HEK293 (cell line): Measurements from ENCODE around the gene KCNIP4.

ENCODE experiments used
- CTCF ChIA-PET: fragments of 350-600 bp; formaldehyde crosslinking; extraction: SDS; loops from one replicate; lab custom pipeline; 2021; ENCODE audit warnings: antibody characterized with exemption; lab: Yijun Ruan, JAX
- POLR2A ChIA-PET: fragments of 300-600 bp; formaldehyde crosslinking; extraction: SDS; loops from one replicate; lab custom pipeline; 2020; ENCODE audit warnings: antibody characterized with exemption, inconsistent platforms; lab: Yijun Ruan, JAX
- H3K27ac ChIP-seq: fragments of 200-500 bp; sonication (Bioruptor generic); 2 replicates; pipeline ENCODE4 v1.5.1; 2014; ENCODE audit warnings: low read depth, low read length, control low read depth, inconsistent platforms; ENCODE audit errors: extremely low read depth
- H3K36me3 ChIP-seq, 2 experiments: fragments of 200-500 bp in 1 of 2; sonication (Bioruptor generic) in 1 of 2; 1 replicate in 1 of 2; 2 replicates in 1 of 2; pipeline ENCODE4 v1.5.1; 2014 to 2017; ENCODE audit warnings: inconsistent platforms in 2 of 2, low read length in 2 of 2; ENCODE audit not compliant: control insufficient read depth in 2 of 2, insufficient read depth in 1 of 2
- H3K4me1 ChIP-seq: fragments of 200-500 bp; sonication (Bioruptor generic); 2 replicates; pipeline ENCODE4 v1.5.1; 2014; ENCODE audit warnings: mild to moderate bottlenecking, low read length, inconsistent platforms; ENCODE audit not compliant: control insufficient read depth, insufficient read depth
- H3K4me3 ChIP-seq: 2 replicates; pipeline ENCODE4 v1.5.1; 2011; ENCODE audit warnings: low read depth, mild to moderate bottlenecking, control low read depth, low read length, moderate library complexity
- H3K9me3 ChIP-seq: fragments of 200-500 bp; sonication (Bioruptor generic); 2 replicates; pipeline ENCODE4 v1.5.1; 2014; ENCODE audit warnings: low read depth, low read length, inconsistent platforms; ENCODE audit not compliant: control insufficient read depth, insufficient read depth
- GFI1B ChIP-seq: fragments of 450-650 bp; formaldehyde crosslinking; IDR thresholded peaks from 2 replicates; pipeline ENCODE4 v1.5.1; 2016; ENCODE audit warnings: missing biosample characterization, missing genetic modification characterization
- GLIS2 ChIP-seq: fragments of 450-650 bp; formaldehyde crosslinking; IDR thresholded peaks from 2 replicates; pipeline ENCODE4 v1.5.1; 2016; ENCODE audit warnings: missing biosample characterization, missing genetic modification characterization
- HIC1 ChIP-seq: fragments of 450-650 bp; formaldehyde crosslinking; IDR thresholded peaks from 2 replicates; pipeline ENCODE4 v1.5.1; 2016; ENCODE audit warnings: missing biosample characterization, missing genetic modification characterization
- PRDM2 ChIP-seq: fragments of 450-650 bp; formaldehyde crosslinking; IDR thresholded peaks from 2 replicates; pipeline ENCODE4 v1.5.1; 2016; ENCODE audit warnings: missing biosample characterization, missing genetic modification characterization, borderline replicate concordance
- SCRT2 ChIP-seq: fragments of 450-650 bp; formaldehyde crosslinking; IDR thresholded peaks from 2 replicates; pipeline ENCODE4 v1.5.1; 2016; ENCODE audit warnings: missing biosample characterization, missing genetic modification characterization
- TCF7L2 ChIP-seq: IDR thresholded peaks from 2 replicates; pipeline ENCODE4 v1.6.1; 2011; ENCODE audit warnings: low read depth, mild to moderate bottlenecking, inconsistent platforms, low read length, moderate library complexity, borderline replicate concordance
- TRIM28 ChIP-seq: IDR thresholded peaks from 2 replicates; pipeline ENCODE4 v1.6.1; 2011; ENCODE audit warnings: low read length, control low read depth, borderline replicate concordance
- ZBTB7A ChIP-seq: fragments of 450-650 bp; formaldehyde crosslinking; IDR thresholded peaks from 2 replicates; pipeline ENCODE4 v1.5.1; 2016; ENCODE audit warnings: low read depth, missing biosample characterization, missing genetic modification characterization
- ZFP3 ChIP-seq: fragments of 450-650 bp; formaldehyde crosslinking; IDR thresholded peaks from 2 replicates; pipeline ENCODE4 v1.5.1; 2016; ENCODE audit warnings: low read depth, missing biosample characterization, missing genetic modification characterization
- ZNF16 ChIP-seq: fragments of 450-650 bp; formaldehyde crosslinking; IDR thresholded peaks from 2 replicates; pipeline ENCODE4 v1.5.1; 2016; ENCODE audit warnings: low read depth, missing biosample characterization, missing genetic modification characterization
- ZNF174 ChIP-seq: fragments of 450-650 bp; formaldehyde crosslinking; IDR thresholded peaks from 2 replicates; pipeline ENCODE4 v1.5.0; 2017; ENCODE audit warnings: missing biosample characterization, mild to moderate bottlenecking, missing genetic modification characterization
- ZNF221 ChIP-seq: fragments of 450-650 bp; formaldehyde crosslinking; IDR thresholded peaks from 2 replicates; pipeline ENCODE4 v1.5.1; 2017; ENCODE audit warnings: missing biosample characterization, missing genetic modification characterization, borderline replicate concordance
- ZNF23 ChIP-seq: fragments of 450-650 bp; formaldehyde crosslinking; IDR thresholded peaks from 2 replicates; pipeline ENCODE4 v1.5.1; 2016; ENCODE audit warnings: missing biosample characterization, missing genetic modification characterization, borderline replicate concordance
- ZNF239 ChIP-seq: fragments of 450-650 bp; formaldehyde crosslinking; IDR thresholded peaks from 2 replicates; pipeline ENCODE4 v1.5.1; 2016; ENCODE audit warnings: missing biosample characterization, missing genetic modification characterization
- ZNF555 ChIP-seq: fragments of 450-650 bp; formaldehyde crosslinking; conservative IDR thresholded peaks from 2 replicates; pipeline ENCODE4 v1.5.1; 2017; ENCODE audit warnings: missing biosample characterization, mild to moderate bottlenecking, missing genetic modification characterization, inconsistent platforms
- ZNF585B ChIP-seq: fragments of 450-650 bp; formaldehyde crosslinking; IDR thresholded peaks from 2 replicates; pipeline ENCODE4 v1.5.1; 2016; ENCODE audit warnings: missing biosample characterization, missing genetic modification characterization
- ZNF660 ChIP-seq: fragments of 450-650 bp; IDR thresholded peaks from 2 replicates; pipeline ENCODE4 v1.5.1; 2018; ENCODE audit warnings: missing biosample characterization, mild to moderate bottlenecking, missing genetic modification characterization
- ZNF776 ChIP-seq: fragments of 450-650 bp; formaldehyde crosslinking; IDR thresholded peaks from 2 replicates; pipeline ENCODE4 v1.5.0; 2017; ENCODE audit warnings: missing biosample characterization, missing genetic modification characterization, borderline replicate concordance
- ZNF777 ChIP-seq: fragments of 450-650 bp; formaldehyde crosslinking; IDR thresholded peaks from 2 replicates; pipeline ENCODE4 v1.5.1; 2017; ENCODE audit warnings: missing biosample characterization, missing genetic modification characterization, borderline replicate concordance
- ZNF830 ChIP-seq: fragments of 450-650 bp; IDR thresholded peaks from 2 replicates; pipeline ENCODE4 v1.5.0; 2018; ENCODE audit warnings: missing biosample characterization, missing genetic modification characterization, low read depth, mild to moderate bottlenecking, moderate library complexity
- TF ChIP-seq, protein P1 (sequence below): fragments of 450-650 bp; formaldehyde crosslinking; IDR thresholded peaks from 2 replicates; pipeline ENCODE4 v1.5.1; 2016; ENCODE audit warnings: missing biosample characterization, missing genetic modification characterization

KCNIP4 gene

GRCh38 chr4:21167711-21168110 is 780.9 kb downstream of the KCNIP4 start:
- Histone ChIP-seq H3K4me1 (no peaks in the 10 kb centered on the region), H3K36me3 (no peaks in the 10 kb centered on the region), H3K4me3 (no peak overlapping the region), H3K27ac (no peak overlapping the region), H3K9me3 (no peaks in the 10 kb centered on the region)
- CTCF ChIA-PET: no interaction called here
- TF ChIP-seq ZNF16 (tag by site-specific recombination): no peak
- TF ChIP-seq ZNF23 (tag by site-specific recombination): no peak
- POLR2A ChIA-PET: no interaction called here

GRCh38 chr4:21155367-21155766 is 793.2 kb downstream of the KCNIP4 start:
- ChIA-PET CTCF (no interaction called here), POLR2A (no interaction called here)
- Histone ChIP-seq H3K36me3 (no peaks in the 10 kb centered on the region), H3K9me3 (no peaks in the 10 kb centered on the region), H3K27ac (no peak overlapping the region), H3K4me3 (no peak overlapping the region), H3K4me1 (no peaks in the 10 kb centered on the region)
- no peak for TF ChIP-seq ZFP3 (tag by site-specific recombination)
- TF ChIP-seq TRIM28: no peak
- no peak for TF ChIP-seq GFI1B (tag by site-specific recombination)
- TF ChIP-seq SCRT2: no peak
- no peak for TF ChIP-seq ZNF830 (tag by site-specific recombination)
- TF ChIP-seq HIC1: no peak
- TF ChIP-seq ZNF239 (tag by site-specific recombination): no peak

DNA sequence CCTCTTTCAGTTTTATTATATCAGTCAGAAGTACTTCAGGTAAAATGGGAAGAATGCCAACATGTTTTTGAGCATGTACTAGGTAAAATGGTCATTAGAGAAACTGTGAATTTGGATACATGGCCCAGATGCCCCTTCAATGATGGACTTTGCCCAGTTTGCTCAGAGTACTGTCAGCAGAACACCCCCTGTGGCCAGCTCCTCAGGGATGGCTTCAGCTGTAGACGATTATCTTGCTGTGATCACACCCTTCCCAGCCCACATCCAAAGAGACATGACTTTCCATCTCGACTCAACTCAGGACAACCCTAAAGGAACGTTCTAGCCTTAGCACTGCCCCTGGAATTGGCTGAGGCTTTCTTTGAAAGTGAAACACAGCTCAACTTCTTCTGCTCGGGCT is 809.2 kb downstream of the KCNIP4 start:
- Histone ChIP-seq H3K36me3 (no peaks in the 10 kb centered on the region), H3K27ac (no peak overlapping the region), H3K4me3 (no peak overlapping the region), H3K4me1 (no peaks in the 10 kb centered on the region), H3K9me3 (no peaks in the 10 kb centered on the region)
- ChIA-PET CTCF (interaction anchor here (1.4 kb wide), 1 partner anchor 366 kb away, joined by 5 read pairs; no protein-coding TSS in a partner anchor), POLR2A (no interaction called here)
- no peak for TF ChIP-seq ZNF585B (tag by site-specific recombination)
- TF ChIP-seq, protein P1, sequence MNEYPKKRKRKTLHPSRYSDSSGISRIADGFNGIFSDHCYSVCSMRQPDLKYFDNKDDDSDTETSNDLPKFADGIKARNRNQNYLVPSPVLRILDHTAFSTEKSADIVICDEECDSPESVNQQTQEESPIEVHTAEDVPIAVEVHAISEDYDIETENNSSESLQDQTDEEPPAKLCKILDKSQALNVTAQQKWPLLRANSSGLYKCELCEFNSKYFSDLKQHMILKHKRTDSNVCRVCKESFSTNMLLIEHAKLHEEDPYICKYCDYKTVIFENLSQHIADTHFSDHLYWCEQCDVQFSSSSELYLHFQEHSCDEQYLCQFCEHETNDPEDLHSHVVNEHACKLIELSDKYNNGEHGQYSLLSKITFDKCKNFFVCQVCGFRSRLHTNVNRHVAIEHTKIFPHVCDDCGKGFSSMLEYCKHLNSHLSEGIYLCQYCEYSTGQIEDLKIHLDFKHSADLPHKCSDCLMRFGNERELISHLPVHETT: no peak
- TF ChIP-seq ZNF174 (tag by site-specific recombination): no peak
- no peak for TF ChIP-seq ZNF776 (tag by site-specific recombination)
- no peak for TF ChIP-seq ZNF221
- TF ChIP-seq ZNF660 (tag by site-specific recombination): no peak
- no peak for TF ChIP-seq ZNF777
- no peak for TF ChIP-seq TCF7L2
- TF ChIP-seq GLIS2 (tag by site-specific recombination): no peak
- no peak for TF ChIP-seq ZNF555
- no peak for TF ChIP-seq ZBTB7A (tag by site-specific recombination)
- no peak for TF ChIP-seq PRDM2 (tag by site-specific recombination)
